ENCODE results near the gene CRAMP1. TPM values are rescaled to one million over a fixed set of nuclear protein-coding genes. Genes with fewer than 3 reads are reported as not detected.
"Not testable (repeated sequence)": the region's sequence is repeated elsewhere in the genome, so short reads cannot be mapped to it uniquely, and the experiment has no call there.

The CRAMP1 gene
- polyA plus RNA-seq (ENCODE audit: insufficient read length), result 27.3 TPM
- long read RNA-seq, donor 1, partial matches to known transcripts, result 0 of 1 reads
- long read RNA-seq, donor 1, other reads (novel, unspliced or antisense), result 0 of 1 reads
- long read RNA-seq, donor 2, result 0 reads
- long read RNA-seq, donor 3, partial matches to known transcripts, result 0 of 3 reads
- long read RNA-seq, donor 3, other reads (novel, unspliced or antisense), result 0 of 3 reads
- long read RNA-seq, donor 4, result 0 reads
- long read RNA-seq, donor 5, result 0 reads
- long read RNA-seq, donor 6, result 0 reads
- long read RNA-seq, donor 7, partial matches to known transcripts, result 0 of 3 reads
- long read RNA-seq, donor 7, other reads (novel, unspliced or antisense), result 0 of 3 reads
- long read RNA-seq, donor 8, result 0 reads

- DNase-seq, result no peak
These were observed at the start of gene CRAMP1 for GRCh38 chr16:1612320-1613111. Gene CRAMP1, plus strand, starts transcription at chr16:1612360. Its CDS starts 2,280 bp downstream, at chr16:1614640.

GRCh38 chr16:1563786-1564185 lies 48.4 kb upstream of the CRAMP1 start:
- no peak for DNase-seq

GRCh38 chr16:1564325-1564724 lies 47.8 kb upstream of the CRAMP1 start:
- DNase-seq, result no peak

GRCh38 chr16:1565083-1565805 lies 46.9 kb upstream of the CRAMP1 start:
- no peak for DNase-seq

- no peak for DNase-seq
These were observed 44.2 kb upstream of the CRAMP1 start for GRCh38 chr16:1567988-1568387.

GRCh38 chr16:1571012-1571671 lies 41.0 kb upstream of the CRAMP1 start:
- DNase-seq, result no peak

GRCh38 chr16:1572673-1573072 lies 39.5 kb upstream of the CRAMP1 start:
- no peak for DNase-seq

- no peak for DNase-seq
These were observed 38.9 kb upstream of the CRAMP1 start for GRCh38 chr16:1573301-1573700.

- DNase-seq, result no peak
These were observed 36.6 kb upstream of the CRAMP1 start for GRCh38 chr16:1575578-1575977.

- DNase-seq, result no peak
These were observed 32.9 kb upstream of the CRAMP1 start for GRCh38 chr16:1579214-1579613.

GRCh38 chr16:1580256-1580655 lies 31.9 kb upstream of the CRAMP1 start:
- DNase-seq, result no peak

- no peak for DNase-seq
These were observed 31.2 kb upstream of the CRAMP1 start for GRCh38 chr16:1580956-1581355.

- DNase-seq, result no peak
These were observed 30.4 kb upstream of the CRAMP1 start for GRCh38 chr16:1581804-1582203.

- DNase-seq, result no peak
These were observed 29.0 kb upstream of the CRAMP1 start for GRCh38 chr16:1583180-1583579.

- DNase-seq, result no peak
These were observed 27.2 kb upstream of the CRAMP1 start for GRCh38 chr16:1584926-1585484.

GRCh38 chr16:1590366-1590765 lies 21.8 kb upstream of the CRAMP1 start:
- DNase-seq, result no peak

GRCh38 chr16:1590930-1591705 lies 21.0 kb upstream of the CRAMP1 start:
- no peak for DNase-seq

GRCh38 chr16:1592446-1592845 lies 19.7 kb upstream of the CRAMP1 start:
- no peak for DNase-seq

GRCh38 chr16:1595511-1595910 lies 16.6 kb upstream of the CRAMP1 start:
- not testable (repeated sequence) for DNase-seq

GRCh38 chr16:1596516-1596915 lies 15.6 kb upstream of the CRAMP1 start:
- DNase-seq, result no peak

GRCh38 chr16:1597154-1597553 lies 15.0 kb upstream of the CRAMP1 start:
- DNase-seq, result no peak

Measured in left kidney (tissue), 8 donors.